Activated T-helper 1 cell treated with anti-CD3 and anti-CD28 coated beads, Interleukin-2, amount 50 U/mL, for 16 hours (primary cell): ENCODE results near the gene LTBP4.
A peak's percentile ranks its signal among the peaks of the same experiment; 100 is the strongest.
"Not testable (repeated sequence)": the region's sequence is repeated elsewhere in the genome, so short reads cannot be mapped to it uniquely, and the experiment has no call there.

Experiments used
- DNase-seq, 2 donors: peaks; one replicate each; pipeline ENCODE4 v3.0.0-alpha.2; 2020; ENCODE audit warnings: low read depth in 1 of 2, low spot score in 1 of 2

Gene LTBP4

GRCh38 chr19:40610396-40611064 lies 9.4 kb downstream of the LTBP4 start:
- DNase-seq, result peak in 1 of 2 donors; percentile 32

- DNase-seq, result no peak
Measured at GRCh38 chr19:40611096-40611495, 9.9 kb downstream of the LTBP4 start.

GRCh38 chr19:40611900-40612698 lies 10.9 kb downstream of the LTBP4 start:
- DNase-seq, result no peak

GRCh38 chr19:40612831-40613689 lies 11.9 kb downstream of the LTBP4 start:
- peak in 1 of 2 donors; percentile 55 for DNase-seq

GRCh38 chr19:40613690-40614621 lies 12.8 kb downstream of the LTBP4 start:
- DNase-seq, result peak; percentile 66 to 76

- DNase-seq, result peak; percentile 58 to 84
Measured at GRCh38 chr19:40614622-40615411, 13.6 kb downstream of the LTBP4 start.

GRCh38 chr19:40616178-40616577 lies 15.0 kb downstream of the LTBP4 start:
- no peak for DNase-seq

GRCh38 chr19:40616941-40617340 lies 15.8 kb downstream of the LTBP4 start:
- no peak for DNase-seq

GRCh38 chr19:40617961-40618360 lies 16.8 kb downstream of the LTBP4 start:
- DNase-seq, result no peak

GRCh38 chr19:40619333-40620160 lies 18.4 kb downstream of the LTBP4 start:
- no peak for DNase-seq

GRCh38 chr19:40620161-40620485 lies 19.0 kb downstream of the LTBP4 start:
- DNase-seq, result no peak

- DNase-seq, result no peak
Measured at GRCh38 chr19:40621283-40621682, 20.1 kb downstream of the LTBP4 start.

GRCh38 chr19:40621966-40622772 lies 21.0 kb downstream of the LTBP4 start:
- DNase-seq, result no peak

- DNase-seq, result no peak
Measured at GRCh38 chr19:40622773-40623075, 21.6 kb downstream of the LTBP4 start.

- no peak for DNase-seq
Measured at GRCh38 chr19:40623403-40624251, 22.5 kb downstream of the LTBP4 start.

GRCh38 chr19:40624369-40625153 lies 23.4 kb downstream of the LTBP4 start:
- not testable (repeated sequence) for DNase-seq
